UCSD-AML1 (cell line): ENCODE results near the gene PDE4D.
"Not testable (repeated sequence)": the region's sequence is repeated elsewhere in the genome, so short reads cannot be mapped to it uniquely, and the experiment has no call there.

Experiments used
- DNase-seq: peaks from one replicate; lab custom pipeline; 2025; ENCODE audit not compliant: unreplicated experiment; lab: John Stamatoyannopoulos, UW

Gene PDE4D

DNA sequence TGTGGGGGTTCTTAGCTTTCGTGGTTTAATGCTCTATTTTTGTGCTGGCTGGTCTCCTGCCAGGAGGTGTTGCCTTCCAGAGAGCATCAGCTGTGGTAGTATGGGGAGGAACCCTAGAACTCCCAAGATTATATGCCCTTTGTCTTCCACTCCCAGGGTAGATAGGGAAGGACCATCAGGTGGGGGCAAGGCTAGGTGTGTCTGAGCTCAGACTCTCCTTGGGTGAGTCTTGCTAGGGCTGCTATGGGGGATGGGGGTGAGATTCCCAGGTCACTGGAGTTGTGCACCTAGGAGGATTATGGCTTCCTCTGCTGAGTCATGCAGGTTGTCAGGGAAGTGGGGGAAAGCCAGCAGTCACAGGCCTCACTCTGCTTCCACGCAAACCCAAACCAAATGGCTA, 584.8 kb downstream of the PDE4D start:
- not testable (repeated sequence) for DNase-seq

DNA sequence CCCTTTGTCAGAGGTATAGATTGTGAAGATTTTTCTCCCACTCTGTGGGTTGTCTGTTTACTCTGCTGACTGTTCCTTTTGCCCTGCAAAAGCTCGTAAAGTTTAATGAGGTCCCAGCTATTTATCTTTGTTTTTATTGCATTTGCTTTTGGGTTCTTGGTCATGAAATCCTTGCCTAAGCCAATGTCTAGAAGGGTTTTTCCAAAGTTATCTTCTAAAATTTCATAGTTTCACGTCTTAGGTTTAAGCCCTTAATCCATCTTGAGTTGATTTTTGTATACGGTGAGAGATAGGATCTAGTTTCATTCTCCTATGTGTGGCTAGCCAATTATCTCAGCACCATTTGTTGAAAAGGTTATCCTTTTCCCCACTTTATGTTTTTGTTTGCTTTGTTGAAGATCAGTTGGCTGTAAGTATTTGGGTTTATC, 590.2 kb downstream of the PDE4D start:
- not testable (repeated sequence) for DNase-seq

DNA sequence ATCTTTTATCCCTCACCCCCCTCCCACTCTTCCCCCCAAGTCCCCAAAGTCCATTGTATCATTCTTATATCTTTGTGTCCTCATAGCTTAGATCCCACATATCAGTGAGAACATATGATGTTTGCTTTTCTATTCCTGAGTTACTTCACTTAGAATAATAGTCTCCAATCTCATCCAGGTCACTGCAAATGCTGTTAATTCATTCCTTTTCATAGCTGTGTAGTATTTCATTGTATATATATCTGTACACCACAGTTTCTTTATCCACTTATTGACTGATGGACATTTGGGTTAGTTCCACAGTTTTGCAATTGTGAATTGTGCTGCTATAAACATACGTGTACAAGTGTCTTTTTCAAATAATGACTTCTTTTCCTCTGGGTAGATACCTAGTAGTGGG, 591.0 kb downstream of the PDE4D start:
- DNase-seq = not testable (repeated sequence)

DNA sequence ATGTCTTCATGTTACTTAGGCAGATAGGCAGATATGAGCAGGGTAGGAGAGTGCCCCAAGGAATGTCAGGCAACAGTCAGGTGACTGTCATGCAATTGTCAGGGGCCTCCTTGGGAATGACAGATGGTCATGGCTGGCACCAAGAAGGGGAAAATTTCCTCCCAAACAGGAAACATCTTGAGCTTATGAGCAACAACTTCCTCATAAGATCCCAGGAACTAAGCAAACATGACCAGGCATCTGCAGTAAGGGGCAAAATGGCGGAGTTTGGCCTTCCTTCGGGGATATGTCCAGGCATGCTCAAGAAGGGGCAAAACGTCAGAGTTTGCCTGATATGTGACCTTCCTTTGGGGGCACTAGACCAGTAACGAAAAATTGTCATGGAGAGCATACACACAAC, 591.8 kb downstream of the PDE4D start:
- DNase-seq = peak; percentile 75

DNA sequence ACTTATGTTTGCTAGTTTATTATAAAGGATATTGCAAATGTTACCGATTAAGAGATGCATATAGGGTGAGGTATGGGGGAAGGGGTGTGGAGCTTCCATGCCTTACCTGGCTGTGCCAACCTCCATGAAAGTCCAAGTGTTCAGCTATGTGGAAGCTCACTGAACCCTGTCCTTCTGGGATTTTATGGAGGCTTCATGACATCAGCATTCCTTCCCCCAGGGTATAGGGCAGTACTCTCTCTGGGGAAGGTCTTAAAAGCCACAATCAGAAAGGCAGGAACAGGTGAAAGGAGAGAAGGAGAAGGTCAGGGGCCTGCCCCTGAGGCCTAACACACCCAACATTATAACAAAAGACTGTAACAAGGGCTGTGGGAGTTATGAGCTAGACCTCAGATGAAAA, 592.6 kb downstream of the PDE4D start:
- DNase-seq = no peak

DNA sequence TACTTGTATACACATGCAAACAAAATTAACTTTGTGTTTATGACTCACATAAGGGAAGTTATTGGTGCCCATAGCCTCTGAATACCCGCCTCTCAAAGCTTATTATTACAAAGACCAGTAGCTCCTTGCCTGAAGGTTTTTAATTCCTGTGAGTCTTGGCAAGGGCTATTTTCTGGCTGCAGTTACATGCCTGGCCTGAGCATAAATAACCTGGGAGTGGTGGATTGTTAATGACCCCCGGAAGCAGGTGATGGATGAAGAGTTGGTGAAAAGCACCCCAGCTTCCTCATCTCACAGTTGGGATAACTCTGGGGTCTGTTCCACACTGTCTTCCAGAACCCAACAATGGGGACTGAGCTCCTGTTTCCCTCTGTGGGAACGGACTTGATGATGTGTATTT, 594.5 kb downstream of the PDE4D start:
- peak; percentile 19 for DNase-seq

DNA sequence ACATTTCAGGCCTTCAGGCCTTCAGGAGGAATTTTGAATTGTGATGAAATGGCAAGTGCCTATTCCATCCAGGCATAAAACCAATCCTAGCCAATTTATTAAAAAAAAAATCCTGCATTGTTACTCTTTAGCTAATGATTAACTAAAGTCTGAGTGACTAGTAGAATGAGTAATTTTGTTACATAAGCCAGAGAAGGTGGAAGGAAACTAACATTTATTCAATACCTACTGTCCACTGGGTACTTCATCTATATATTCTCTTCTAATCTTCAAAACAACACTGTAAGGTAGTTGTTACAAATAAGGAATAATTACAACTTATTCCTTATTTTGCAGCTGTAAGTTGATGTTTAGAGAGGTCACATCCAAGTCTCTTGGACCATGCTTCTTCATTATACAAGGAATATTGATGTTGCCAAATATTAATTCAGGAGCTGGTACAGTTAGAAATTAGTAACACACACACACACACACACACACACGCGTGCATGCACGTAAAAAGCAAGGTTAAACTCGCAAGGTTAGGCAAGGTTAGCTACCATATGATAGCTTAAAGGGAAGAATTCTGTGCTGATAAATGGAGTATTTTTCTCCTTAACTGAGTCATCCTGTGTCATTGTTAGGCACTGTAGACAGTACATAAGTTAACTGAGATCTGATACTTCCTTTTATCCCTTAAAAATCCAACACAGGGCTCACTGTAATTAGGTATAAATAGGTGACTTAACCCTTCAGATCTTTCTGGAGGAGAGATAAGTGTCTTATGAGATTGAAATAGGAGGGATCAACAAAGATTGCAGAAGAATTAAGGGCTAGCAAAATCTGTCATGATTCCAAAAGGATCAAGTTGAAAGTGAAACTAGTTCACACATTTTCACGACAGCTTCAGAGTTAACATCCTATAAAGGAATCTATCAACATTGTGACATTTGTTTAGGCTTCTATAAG, 596.9 kb downstream of the PDE4D start:
- no peak for DNase-seq

DNA sequence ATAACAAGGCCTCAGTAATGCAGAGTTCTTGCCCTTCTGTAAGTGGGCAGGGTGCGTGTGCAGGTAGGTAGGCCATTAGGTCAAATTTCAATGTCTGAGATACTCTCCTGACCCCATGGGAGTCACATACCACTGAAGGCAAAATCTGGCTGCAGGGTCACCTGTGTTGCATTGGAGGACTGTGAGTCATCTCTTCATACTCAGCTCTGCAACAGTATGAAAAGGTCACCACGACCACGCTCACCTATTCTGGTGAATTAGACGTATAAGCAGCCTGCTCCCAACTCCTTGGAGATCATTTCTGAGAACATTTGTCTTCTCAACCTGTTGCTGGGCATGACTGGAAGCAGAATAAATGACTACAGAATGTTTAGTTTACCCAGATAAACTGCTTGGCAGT, 599.8 kb downstream of the PDE4D start:
- DNase-seq = no peak

DNA sequence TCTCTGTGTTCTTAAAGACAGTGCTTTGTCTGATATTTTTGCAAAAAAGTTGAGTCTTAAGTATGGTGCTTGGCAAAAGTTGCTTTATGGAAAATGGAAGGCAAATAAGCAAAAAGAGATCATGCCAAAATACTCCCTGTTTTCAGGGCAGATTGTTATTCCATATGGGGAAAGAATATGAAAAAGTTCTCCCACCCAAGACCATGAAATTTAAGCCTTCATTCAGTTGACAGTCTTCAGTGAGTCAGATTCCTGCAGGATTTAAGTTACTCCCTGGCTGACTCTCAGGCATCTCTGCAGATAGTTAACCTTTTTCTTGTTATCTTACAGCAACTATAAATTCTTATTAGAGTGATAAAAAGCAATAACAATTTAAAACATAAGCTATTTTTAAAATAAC, 601.6 kb downstream of the PDE4D start:
- DNase-seq = no peak

DNA sequence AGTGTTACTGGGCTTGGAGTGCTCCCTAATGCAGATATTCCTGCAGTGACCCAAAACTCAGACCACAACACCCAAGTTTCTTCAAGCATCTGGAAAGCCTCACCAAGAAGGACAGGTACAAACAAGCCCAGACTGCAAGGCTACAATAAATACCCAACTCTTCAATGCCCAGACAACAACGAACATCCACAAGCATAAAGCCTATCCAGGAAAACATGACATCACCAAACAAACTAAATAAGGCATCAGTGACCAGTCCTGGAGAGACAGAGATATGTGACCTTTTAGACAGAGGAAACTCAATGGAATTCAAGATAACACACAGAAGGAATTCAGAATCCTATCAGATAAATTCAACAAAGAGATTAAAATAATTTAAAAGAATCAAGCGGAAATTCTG, 605.6 kb downstream of the PDE4D start:
- no peak for DNase-seq

DNA sequence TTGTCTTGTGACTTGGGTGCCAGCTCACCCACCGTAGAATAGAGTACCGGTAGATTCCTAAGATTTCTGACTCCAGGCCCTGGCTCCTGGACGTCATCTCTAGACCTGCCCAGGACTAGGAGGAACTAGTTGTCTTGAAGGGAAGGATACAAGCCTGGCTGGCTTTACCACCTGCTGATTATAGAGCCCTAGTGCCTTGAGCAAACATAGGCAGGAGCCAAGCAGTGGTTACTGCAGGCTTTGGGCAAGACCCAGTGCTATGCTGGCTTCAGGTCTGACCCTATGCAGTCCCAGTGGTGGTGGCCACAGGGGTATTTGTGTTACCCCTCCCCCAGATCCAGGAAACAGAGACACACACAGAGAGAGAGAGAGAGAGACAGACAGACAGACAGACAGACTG, 606.2 kb downstream of the PDE4D start:
- peak; percentile 36 for DNase-seq

DNA sequence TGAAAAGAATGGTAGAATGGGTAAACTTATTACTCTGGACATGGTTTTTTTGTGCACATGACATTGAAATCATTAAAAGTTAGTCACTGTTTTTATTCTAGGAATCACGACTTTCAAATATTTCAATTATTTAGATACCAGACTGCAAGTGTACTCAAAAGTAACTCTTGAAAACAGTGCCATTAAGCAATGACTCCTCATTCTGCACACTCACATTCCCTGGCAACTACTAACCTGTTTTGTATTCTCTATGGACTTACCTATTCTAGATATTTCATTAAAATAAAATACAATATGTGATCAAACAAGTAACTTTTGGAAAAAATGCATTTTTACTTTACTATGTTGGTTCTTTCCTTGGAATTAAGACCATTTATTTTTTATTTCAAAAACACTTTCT, 607.0 kb downstream of the PDE4D start:
- no peak for DNase-seq

DNA sequence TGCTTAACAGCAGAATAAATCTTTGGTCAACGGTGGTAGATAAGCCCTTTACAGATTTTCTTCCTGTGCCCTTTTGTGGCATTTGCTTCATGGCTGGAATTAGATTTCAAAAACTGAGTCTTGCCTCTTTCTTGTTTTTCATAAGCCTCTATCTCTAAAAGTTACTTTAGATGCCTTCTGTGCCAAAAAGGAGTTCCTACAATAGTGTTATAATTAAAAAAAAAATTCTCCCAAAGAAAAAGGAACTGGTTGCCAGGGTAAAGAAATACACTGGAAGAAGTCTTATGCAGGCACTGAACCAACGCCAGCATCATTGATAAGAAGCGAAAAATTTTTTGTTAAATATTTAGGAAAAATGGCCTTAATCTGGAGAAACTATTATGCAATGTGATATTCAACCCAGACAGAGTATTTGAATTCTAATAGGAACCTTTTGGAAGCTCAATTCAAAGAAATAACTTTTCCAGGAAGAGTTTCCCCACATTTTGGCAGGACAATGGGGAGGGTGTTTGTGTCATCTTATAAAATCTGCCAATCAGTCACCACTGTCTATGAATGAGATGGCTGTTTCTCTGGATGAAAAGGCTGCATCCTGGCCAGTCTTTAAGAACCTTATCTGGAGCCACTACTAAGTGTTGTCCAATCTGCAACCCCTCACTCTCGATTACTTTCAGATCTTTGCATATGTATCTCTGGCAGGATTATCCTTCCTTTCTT, 608.1 kb downstream of the PDE4D start:
- DNase-seq = no peak

DNA sequence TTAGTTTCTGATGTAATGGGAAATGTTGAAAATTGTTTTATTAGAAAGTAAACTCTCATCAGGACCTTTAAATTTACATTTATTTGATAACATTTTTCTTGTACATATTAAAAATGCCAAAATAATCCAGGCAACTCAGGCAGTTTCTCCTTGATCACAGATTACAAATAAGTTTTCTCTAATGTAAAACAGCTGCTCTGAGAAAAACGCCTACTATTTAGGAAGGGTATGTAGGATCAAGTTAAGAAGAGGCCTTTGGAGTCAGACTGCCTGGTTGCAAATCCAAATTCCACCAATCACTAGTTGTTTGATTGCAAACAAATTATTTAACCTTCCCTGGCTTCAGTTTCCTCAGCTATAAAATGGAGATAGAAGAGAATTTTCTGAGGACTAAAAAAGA, 610.8 kb downstream of the PDE4D start:
- DNase-seq = no peak

DNA sequence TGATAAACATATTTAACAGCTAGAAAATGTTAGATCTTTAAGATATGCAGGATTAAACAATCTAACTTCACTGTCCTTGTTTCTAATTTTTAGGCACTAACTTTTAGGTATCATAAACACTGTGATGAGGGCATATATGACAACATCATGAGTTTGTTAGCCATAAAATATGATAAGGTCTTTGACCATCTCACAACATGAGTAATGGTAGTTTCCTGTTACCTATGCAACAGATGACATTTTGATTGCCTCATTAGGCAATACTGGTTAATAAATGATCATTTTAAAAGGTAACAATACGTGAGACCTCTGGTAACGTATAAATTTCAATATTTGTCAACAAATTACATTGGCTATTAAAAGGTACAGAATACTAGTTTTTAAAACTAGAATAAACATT, 613.5 kb downstream of the PDE4D start:
- DNase-seq = no peak

DNA sequence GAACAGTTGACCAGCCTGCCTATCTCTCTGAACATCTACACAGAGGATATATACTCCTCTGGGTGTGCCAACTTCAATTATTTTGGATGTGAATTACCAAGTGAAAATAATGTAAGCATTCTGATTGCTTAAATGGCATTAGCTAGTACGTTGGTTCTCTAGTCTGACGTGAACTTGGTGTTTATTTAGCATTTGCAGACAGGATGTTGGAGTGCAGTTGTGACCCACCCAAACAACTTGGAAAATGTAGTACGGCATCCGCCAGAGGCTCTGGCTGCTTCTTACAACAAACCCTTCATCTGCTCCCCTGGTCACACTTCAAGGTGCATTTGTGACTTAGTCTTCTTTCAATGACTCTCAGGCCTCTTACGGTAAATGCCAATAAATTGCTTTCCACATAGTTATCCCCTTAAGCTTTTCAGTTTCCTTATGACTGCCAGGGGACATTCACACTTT, 616.6 kb downstream of the PDE4D start:
- peak; percentile 37 for DNase-seq

DNA sequence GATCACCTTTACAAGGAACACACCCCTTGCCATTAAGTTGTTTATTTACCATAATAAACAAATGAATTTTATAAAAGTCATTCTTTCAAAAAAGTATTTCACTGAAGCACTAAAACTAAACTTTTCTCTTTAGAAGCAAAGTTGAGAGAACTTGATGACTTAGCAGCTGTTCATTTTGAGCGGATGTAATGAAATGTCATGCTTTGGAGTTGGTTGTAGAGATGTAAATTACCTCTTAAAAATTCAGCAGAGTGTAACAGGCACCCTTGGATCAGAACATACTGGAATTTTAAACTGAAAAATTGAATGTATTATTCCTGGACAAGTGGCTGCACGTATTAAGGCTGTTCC, 617.2 kb downstream of the PDE4D start:
- DNase-seq = no peak

DNA sequence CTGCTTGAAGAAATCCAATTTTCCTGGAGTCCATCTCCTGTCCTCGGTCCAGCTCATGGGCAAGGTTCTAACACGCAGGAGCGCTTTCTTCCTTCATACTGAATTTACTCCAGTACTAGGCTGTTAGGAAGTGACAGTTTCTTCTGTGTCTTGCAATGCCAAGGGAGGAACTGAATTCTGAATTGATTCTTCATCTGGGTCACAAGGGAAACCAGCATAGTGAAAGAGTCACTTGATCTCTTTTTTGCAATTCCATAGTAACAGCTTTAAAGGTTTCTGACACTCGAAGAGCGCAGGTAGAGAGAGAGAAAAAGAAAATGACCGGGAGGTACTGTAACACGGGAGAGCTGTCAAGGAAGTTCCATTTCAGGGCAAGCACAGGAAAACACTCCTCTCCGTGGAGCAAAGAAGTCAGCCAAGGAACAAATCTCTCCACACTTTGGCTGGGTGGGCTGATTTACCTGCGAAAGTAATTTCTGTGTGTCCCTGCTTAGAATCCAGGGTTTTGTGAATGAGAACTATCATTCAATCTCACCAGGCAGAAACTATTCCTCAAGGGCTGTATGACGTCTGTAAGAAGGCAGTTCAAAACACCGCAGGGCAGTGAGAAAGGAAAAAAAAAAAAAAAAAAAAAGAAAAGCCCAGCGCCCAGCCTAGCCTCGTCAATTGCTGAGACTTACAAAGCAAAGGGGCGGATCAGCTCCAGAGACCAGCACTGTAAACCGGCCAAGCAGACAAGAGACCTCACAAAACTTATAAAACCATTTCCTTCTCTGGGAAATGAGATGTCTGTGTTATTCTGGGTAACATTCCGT, 617.8 kb downstream of the PDE4D start:
- peak; percentile 54 for DNase-seq

DNA sequence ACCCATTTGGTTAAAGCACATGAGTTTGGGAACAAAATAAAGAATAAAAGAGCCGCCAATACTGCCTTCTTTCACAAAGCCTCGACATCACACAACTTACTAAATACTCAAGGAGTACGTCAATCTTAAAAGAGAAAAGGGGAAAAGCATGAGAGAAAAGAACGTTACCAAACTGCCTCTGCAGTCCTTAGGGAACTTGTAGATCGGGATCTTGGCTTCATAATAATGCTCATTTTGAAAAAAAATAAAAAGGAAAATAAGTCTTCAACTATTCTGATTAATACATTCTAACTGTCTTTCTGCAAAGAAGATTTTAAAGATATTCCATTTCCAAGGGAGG, 618.4 kb downstream of the PDE4D start:
- DNase-seq = no peak

DNA sequence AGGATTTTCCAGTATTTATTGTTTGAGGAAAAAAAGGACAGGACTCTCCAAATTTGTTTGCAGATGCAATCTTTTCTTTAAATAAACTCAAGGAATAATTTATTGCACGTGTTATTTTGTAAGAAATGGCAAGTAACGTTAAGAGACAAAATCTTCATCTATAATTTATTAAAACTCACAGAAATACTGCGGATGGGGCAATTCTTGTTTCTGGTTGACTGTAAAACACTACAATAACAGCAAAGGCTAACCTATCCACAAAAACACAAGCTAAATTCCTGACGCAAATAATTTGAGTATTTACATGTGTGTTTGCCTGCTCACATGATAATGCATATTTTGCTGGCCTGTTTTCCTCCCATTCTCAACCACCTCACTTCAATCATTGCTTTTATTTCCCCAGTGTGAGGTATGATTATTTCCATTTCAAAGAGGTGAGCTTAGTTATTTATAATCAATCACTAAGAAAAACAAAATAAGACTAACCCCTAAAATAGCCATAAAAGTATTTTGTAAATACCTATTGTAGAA, 619.4 kb downstream of the PDE4D start:
- no peak for DNase-seq

DNA sequence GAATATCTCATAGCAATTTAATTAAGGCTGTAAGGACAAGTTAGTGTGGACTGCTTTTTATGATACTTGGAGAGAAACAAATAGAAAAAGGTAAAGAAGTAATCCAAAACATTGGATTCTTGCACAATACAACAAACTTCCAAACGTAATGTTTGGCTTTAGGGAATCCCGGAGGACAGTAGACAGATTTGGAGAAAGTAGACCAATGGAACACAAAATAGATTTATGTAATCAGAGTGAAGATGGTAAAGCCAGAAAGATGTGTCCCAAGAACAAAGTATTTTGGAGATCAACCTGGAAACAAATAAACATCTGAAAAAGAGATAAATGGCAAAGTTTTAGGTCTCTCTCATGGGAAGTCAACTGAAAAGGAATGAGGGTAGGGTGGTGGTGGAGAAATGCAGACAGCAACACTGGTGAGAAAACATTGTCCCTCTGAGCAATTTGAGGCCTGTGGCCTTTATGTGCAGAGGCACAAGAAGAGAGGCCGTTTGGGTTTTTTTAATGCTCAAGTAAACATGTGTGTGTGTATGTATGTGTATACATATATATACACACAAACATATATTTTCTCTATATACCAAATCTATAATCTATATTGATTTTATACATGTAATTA, 620.6 kb downstream of the PDE4D start:
- no peak for DNase-seq
